ENCODE measurements around the gene UBQLN4. TPM values are rescaled to one million over a fixed set of nuclear protein-coding genes. Genes with fewer than 3 reads are reported as not detected.

Gene UBQLN4
- total RNA-seq, 4 donors from 2014 or later: 16.3 to 22.5 (median 21.4) TPM

- DNase-seq: no peak
- Histone ChIP-seq H3K27me3 (no peaks in the 10 kb centered on the region), H3K27ac (peak overlapping the region; percentile 76 to 96 (median 89)), H3K36me3 (peaks cover 0 to 6% (median 0%) of the 10 kb centered on the region in 3 donors), H3K4me3 (peak overlapping the region; percentile 75 to 90 (median 78)), H3K4me1 (peaks cover 0 to 21% (median 5%) of the 10 kb centered on the region in 4 donors), H3K9me3 (no peaks in the 10 kb centered on the region)
- TF ChIP-seq CTCF (IDR thresholded peaks at IDR 0.05) (no peak), POLR2A (IDR thresholded peaks at IDR 0.05) (no peak)
These were observed 1.9 kb upstream of the UBQLN4 start for GRCh38 chr1:156055281-156056048.

GRCh38 chr1:156054500-156055280 lies 1.1 kb upstream of the UBQLN4 start, which contains the start of gene LAMTOR2:
Gene LAMTOR2, plus strand, starts transcription at chr1:156054782. Its CDS starts 108 bp downstream, at chr1:156054890.
- no peaks in the 10 kb centered on the region for H3K27me3 ChIP-seq
- peak within 1 kb of the TSS; percentile 89 to 96 (median 90) for H3K27ac ChIP-seq
- peaks cover 0 to 9% (median 0%) of the 10 kb centered on the region in 3 donors for H3K36me3 ChIP-seq
- H3K4me1 ChIP-seq: peaks cover 0 to 21% (median 5%) of the 10 kb centered on the region in 4 donors
- H3K4me3 ChIP-seq: peak within 1 kb of the TSS; percentile 75 to 90 (median 78)
- peak; percentile 98 to 99 (median 98) for DNase-seq
- TF ChIP-seq POLR2A (IDR thresholded peaks at IDR 0.05) (peak in 1 of 2 donors; percentile 65), CTCF (IDR thresholded peaks at IDR 0.05) (peak in 2 of 6 experiments; percentile 3 to 13)
- H3K9me3 ChIP-seq: no peaks in the 10 kb centered on the region

- no peak for TF ChIP-seq POLR2A (IDR thresholded peaks at IDR 0.05)
- peak in 3 of 6 experiments; percentile 17 to 36 (median 26) for TF ChIP-seq CTCF (IDR thresholded peaks at IDR 0.05)
- Histone ChIP-seq H3K4me1 (peaks cover 0 to 21% (median 5%) of the 10 kb centered on the region in 4 donors), H3K27me3 (no peaks in the 10 kb centered on the region), H3K36me3 (peaks cover 0 to 10% (median 0%) of the 10 kb centered on the region in 3 donors), H3K27ac (peak overlapping the region; percentile 89 to 96 (median 90)), H3K9me3 (no peaks in the 10 kb centered on the region), H3K4me3 (peak overlapping the region; percentile 75 to 90 (median 78))
- DNase-seq: peak; percentile 68 to 81 (median 78)
These were observed 483 bp downstream of the UBQLN4 start for GRCh38 chr1:156052862-156053767.

- no peak for TF ChIP-seq POLR2A (IDR thresholded peaks at IDR 0.05)
- no peak for TF ChIP-seq CTCF (IDR thresholded peaks at IDR 0.05)
- no peak overlapping the region for H3K27ac ChIP-seq
- peaks cover 0 to 21% (median 5%) of the 10 kb centered on the region in 4 donors for H3K4me1 ChIP-seq
- no peak for DNase-seq
- H3K9me3 ChIP-seq: no peaks in the 10 kb centered on the region
- H3K36me3 ChIP-seq: peaks cover 0 to 14% (median 0%) of the 10 kb centered on the region in 3 donors
- no peak overlapping the region for H3K4me3 ChIP-seq
- H3K27me3 ChIP-seq: no peaks in the 10 kb centered on the region
These were observed 2.4 kb downstream of the UBQLN4 start for GRCh38 chr1:156051011-156051725.
